Suprapubic skin (tissue), 4 donors: ENCODE measurements around the gene RYR3.

Experiments
- CTCF ChIP-seq, 2 donors: fragments of 200-600 bp in 1 of 2; fragments of 450-650 bp in 1 of 2; sonication (generic) in 1 of 2; IDR thresholded peaks; one replicate each; pipeline ENCODE4 v1.5.1; 2016 to 2019; ENCODE audit warnings: antibody characterized with exemption in 2 of 2, mild to moderate bottlenecking in 1 of 2, moderate library complexity in 1 of 2
- EP300 ChIP-seq: sonication (generic); formaldehyde crosslinking; IDR thresholded peaks from one replicate; pipeline ENCODE4 v1.6.1; 2017; ENCODE audit warnings: antibody characterized with exemption
- POLR2A ChIP-seq, 2 donors: fragments of 450-650 bp; IDR thresholded peaks; one replicate each; pipeline ENCODE4 v1.6.1; 2017; ENCODE audit warnings: antibody characterized with exemption in 2 of 2, mild to moderate bottlenecking in 2 of 2, moderate library complexity in 2 of 2
- POLR2AphosphoS5 ChIP-seq, 3 donors: sonication (generic); formaldehyde crosslinking; IDR thresholded peaks; one replicate each; pipeline ENCODE4 v1.6.1; 2017; ENCODE audit warnings: antibody characterized with exemption in 3 of 3

GRCh38 chr15:33699691-33700447 is 389.1 kb downstream of the RYR3 start:
- no peak for TF ChIP-seq CTCF (IDR thresholded peaks at IDR 0.05)
- no peak for TF ChIP-seq POLR2A (IDR thresholded peaks at IDR 0.05)
- TF ChIP-seq POLR2AphosphoS5 (IDR thresholded peaks at IDR 0.05), result no peak
- no peak for TF ChIP-seq EP300
